Bronchial epithelial cell (primary cell): ENCODE results near the gene GSG1. TPM values are rescaled to one million over a fixed set of nuclear protein-coding genes. Genes with fewer than 3 reads are reported as not detected.
"Not testable (repeated sequence)": the region's sequence is repeated elsewhere in the genome, so short reads cannot be mapped to it uniquely, and the experiment has no call there.

Source experiments
- DNase-seq: peaks from one replicate; pipeline ENCODE4 v3.0.0-alpha.2; 2010; ENCODE audit warnings: low read depth
- FAIRE-seq: peaks from 2 replicates; lab custom pipeline; 2011; peaks lifted over from hg19 to GRCh38; lab: Jason Lieb, UNC
- H3K27me3 ChIP-seq: 2 replicates; pipeline ENCODE4 v1.5.1; 2011; ENCODE audit warnings: low read length; ENCODE audit not compliant: control insufficient read depth, insufficient read depth
- H3K36me3 ChIP-seq: 2 replicates; pipeline ENCODE4 v1.5.1; 2011; ENCODE audit warnings: low read length; ENCODE audit not compliant: control insufficient read depth, insufficient read depth
- H3K4me3 ChIP-seq: 2 replicates; pipeline ENCODE4 v1.5.1; 2011; ENCODE audit warnings: mild to moderate bottlenecking, low read depth, low read length, control low read depth
- total RNA-seq: library from RNA; depleted of rRNA; stranded (reverse); fragments of >200 nt; gene quantifications from 2 replicates; pipeline ENCODE4 v1.2.1, GENCODE V29; 2014
- TF ChIP-seq, protein P1 (sequence below): IDR thresholded peaks from 2 replicates; pipeline ENCODE4 v1.5.1; 2011; ENCODE audit warnings: mild to moderate bottlenecking, moderate library complexity, low read length, control low read depth, inconsistent platforms; ENCODE audit not compliant: insufficient read depth, severe bottlenecking

GSG1 gene
- total RNA-seq, 1 donor from 2014 or later: not detected

DNA sequence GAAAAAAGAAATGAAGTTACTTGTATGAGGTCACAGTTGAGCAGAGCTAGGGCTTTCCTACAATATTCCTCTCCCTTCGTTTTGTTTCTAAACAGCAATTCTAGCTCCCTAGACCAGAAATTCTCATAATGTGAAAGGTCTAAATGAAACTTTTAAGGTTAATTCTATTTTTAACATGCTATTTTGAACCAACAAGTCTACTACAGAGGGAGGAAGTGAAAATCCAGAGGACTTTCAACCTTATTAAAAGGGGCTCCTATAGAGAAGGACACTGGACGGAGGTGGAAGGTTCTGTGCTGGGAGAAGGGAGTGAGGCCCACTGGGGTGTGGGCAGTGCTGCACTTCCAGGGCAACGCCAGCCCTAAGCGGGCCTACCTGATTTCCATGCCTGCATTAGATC is 13.4 kb downstream of the GSG1 start:
- DNase-seq (no peak), FAIRE-seq (no peak)
- Histone ChIP-seq H3K4me3 (no peak overlapping the region), H3K36me3 (no peaks in the 10 kb centered on the region), H3K27me3 (no peaks in the 10 kb centered on the region)
- TF ChIP-seq, protein P1, sequence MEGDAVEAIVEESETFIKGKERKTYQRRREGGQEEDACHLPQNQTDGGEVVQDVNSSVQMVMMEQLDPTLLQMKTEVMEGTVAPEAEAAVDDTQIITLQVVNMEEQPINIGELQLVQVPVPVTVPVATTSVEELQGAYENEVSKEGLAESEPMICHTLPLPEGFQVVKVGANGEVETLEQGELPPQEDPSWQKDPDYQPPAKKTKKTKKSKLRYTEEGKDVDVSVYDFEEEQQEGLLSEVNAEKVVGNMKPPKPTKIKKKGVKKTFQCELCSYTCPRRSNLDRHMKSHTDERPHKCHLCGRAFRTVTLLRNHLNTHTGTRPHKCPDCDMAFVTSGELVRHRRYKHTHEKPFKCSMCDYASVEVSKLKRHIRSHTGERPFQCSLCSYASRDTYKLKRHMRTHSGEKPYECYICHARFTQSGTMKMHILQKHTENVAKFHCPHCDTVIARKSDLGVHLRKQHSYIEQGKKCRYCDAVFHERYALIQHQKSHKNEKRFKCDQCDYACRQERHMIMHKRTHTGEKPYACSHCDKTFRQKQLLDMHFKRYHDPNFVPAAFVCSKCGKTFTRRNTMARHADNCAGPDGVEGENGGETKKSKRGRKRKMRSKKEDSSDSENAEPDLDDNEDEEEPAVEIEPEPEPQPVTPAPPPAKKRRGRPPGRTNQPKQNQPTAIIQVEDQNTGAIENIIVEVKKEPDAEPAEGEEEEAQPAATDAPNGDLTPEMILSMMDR: no peak

DNA sequence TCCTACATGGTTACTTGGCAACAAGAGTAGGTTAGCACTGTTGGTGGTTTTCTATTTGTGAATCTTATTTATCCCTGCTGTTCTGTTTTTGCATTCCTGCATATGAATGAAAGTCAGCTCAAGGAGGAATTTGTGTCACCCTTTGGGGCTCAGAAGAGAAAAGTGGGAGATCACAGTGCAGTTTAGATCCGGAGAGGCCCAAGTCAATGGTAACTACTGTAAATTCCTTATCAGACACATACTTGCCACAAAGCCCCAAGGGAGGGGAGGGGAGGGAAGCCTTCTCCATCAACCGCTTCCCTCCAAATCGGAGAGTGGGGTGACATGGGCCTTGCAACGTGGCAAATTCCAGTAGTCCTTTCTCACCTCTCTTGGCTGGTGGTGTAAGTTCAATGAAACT is 15.0 kb downstream of the GSG1 start:
- Histone ChIP-seq H3K4me3 (no peak overlapping the region), H3K27me3 (no peaks in the 10 kb centered on the region), H3K36me3 (no peaks in the 10 kb centered on the region)
- DNase-seq (no peak), FAIRE-seq (no peak)
- TF ChIP-seq, protein P1: no peak

DNA sequence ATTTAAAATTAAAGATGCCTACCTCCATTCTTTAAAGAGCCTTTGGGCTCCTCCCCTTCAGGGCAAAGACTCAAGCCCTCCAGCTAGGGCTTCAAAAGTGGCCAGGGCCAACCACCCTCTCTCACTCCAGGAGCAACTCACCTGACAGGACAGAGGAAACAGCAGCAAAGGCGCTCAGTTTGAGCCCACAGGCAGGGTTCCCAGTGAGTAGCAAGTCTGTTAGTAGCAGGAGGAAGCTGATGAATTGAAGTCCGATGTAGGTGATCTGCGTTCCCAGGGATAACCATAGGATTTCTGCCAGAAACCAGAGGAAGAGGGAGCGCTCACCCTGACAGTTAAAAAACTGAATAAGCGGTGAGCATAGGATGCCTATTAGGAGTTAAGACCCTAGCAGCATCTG is 15.7 kb downstream of the GSG1 start:
- TF ChIP-seq, protein P1: no peak
- Histone ChIP-seq H3K36me3 (no peaks in the 10 kb centered on the region), H3K4me3 (no peak overlapping the region), H3K27me3 (no peaks in the 10 kb centered on the region)
- FAIRE-seq (no peak), DNase-seq (no peak)

DNA sequence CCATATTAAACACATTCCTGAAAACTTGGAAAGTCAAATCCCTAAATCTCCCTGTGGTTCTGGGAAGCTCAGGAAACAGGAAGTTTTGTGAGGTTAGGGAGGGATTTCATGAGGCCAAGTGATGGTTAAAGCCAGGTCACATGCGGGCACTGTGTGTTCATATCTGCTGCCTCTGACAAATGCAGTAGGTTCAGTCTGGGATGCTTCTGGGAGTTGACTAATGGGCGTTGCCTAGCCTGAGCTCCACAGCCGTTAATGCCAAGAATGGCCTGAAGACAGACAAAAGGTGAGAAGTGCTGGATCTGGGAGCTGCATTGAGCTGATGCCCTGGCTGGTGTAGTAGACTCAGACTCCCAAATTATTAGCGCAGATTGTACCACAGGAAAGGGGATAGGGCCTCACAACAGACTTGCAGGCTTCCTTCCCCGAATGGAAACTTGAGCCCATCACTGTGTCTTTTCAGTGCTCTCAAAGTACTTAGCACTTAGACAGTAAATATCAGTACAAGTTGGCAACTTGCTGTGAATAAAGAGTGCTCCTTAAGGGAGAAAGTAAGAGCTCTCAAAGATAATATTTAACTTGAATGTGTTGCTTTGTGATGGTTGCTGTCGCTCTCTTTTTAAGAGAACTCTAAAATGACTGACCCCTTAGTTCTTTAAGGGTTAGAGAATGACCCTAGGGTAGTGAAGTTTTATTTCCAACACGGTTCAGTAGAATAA is 17.3 kb downstream of the GSG1 start:
- no peak for DNase-seq
- H3K27me3 ChIP-seq: no peaks in the 10 kb centered on the region

DNA sequence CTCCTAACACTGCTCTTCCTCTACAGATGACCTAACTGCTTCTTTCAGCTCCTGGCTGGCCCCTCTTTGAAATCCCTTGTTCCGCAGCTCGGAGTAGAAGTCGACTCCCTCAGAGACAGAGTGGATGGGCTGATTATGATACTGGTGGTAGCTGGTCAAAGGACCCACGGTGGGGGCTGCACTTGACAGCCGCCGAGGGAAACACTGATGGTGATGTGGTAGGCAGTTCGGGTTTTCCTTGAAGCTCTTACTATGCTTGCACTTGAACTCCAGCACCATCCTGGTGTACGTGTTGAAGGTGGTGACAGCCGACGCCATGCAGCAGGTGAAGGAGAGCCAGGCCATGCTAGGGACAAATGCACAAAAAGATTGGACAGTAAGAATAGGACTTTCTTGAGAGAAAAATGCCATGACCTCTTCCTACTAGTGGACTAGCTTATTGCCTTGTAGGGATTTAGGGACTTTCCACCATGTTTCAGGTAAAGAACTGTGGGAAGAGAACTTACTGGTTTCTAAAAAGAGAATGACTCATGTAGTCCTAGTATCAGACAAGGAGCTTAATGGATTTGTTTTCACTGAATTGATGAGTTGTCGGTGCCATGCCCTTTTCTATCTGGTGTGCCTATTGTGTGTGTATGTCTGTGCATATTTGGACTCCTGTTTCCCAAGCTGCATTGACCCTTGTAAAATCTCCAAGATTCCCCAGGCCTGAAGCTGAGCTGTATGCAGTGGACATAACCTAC is 18.4 kb downstream of the GSG1 start:
- Histone ChIP-seq H3K36me3 (no peaks in the 10 kb centered on the region), H3K27me3 (no peaks in the 10 kb centered on the region), H3K4me3 (no peak overlapping the region)
- DNase-seq (peak; percentile 60), FAIRE-seq (no peak)
- TF ChIP-seq, protein P1: no peak

More for the DNA sequence above, 17.3 kb downstream of the GSG1 start:
- TF ChIP-seq, protein P1: no peak
- peak; percentile 58 for FAIRE-seq
- H3K36me3 ChIP-seq: no peaks in the 10 kb centered on the region
- no peak overlapping the region for H3K4me3 ChIP-seq

DNA sequence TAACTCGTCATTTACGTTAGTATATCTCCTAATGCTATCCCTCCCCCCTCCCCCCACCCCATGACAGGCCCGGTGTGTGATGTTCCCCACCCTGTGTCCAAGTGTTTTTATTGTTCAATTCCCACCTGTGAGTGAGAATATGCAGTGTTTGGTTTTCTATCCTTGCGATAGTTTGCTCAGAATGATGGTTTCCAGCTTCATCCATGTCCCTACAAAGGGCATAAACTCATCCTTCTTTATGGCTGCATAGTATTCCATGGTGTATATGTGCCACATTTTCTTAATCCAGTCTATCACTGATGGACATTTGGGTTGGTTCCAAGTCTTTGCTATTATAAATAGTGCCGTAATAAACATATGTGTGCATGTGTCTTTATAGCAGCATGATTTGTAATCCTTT is 19.8 kb downstream of the GSG1 start:
- FAIRE-seq, H3K4me3 ChIP-seq, DNase-seq, H3K27me3 ChIP-seq, H3K36me3 ChIP-seq: not testable (repeated sequence)
